Endothelial cell of umbilical vein (primary cell): ENCODE measurements around the gene SELENOH. TPM values are rescaled to one million over a fixed set of nuclear protein-coding genes. Genes with fewer than 3 reads are reported as not detected.

ENCODE experiments used
- BruUV-seq: library from RNA; stranded (reverse); fragments of 400-500 nt; replicated peaks from 2 replicates; lab custom pipeline; 2021; lab: Mats Ljungman, UMichigan
- CTCF ChIA-PET: fragments of 300-600, 350-600 bp; sonication (Branson Sonifier 250); formaldehyde crosslinking; loops from one replicate; lab custom pipeline; 2021; ENCODE audit warnings: antibody characterized with exemption, inconsistent platforms; lab: Charles Lee
- POLR2A ChIA-PET: fragments of 300-600, 350-600 bp; sonication (Branson Sonifier 250); formaldehyde crosslinking; loops from one replicate; lab custom pipeline; 2021; ENCODE audit warnings: antibody characterized with exemption, inconsistent platforms; lab: Charles Lee
- DNase-seq: peaks from one replicate; pipeline ENCODE4 v3.0.0-alpha.2; 2011; ENCODE audit warnings: low read depth, low spot score
- FAIRE-seq: peaks from 2 replicates; lab custom pipeline; 2011; peaks lifted over from hg19 to GRCh38; lab: Jason Lieb, UNC
- H2AFZ ChIP-seq: 2 replicates; pipeline ENCODE4 v1.6.0; 2012; ENCODE audit warnings: low read depth, low read length, control low read depth, inconsistent platforms
- H3K27ac ChIP-seq: 2 replicates; pipeline ENCODE4 v1.5.1; 2011; ENCODE audit warnings: low read depth, mild to moderate bottlenecking, control low read depth, low read length, moderate library complexity; ENCODE audit not compliant: insufficient read depth
- H3K27me3 ChIP-seq, 2 experiments: 2 replicates each; pipeline versions ENCODE4 v1.6.0 to v1.6.1; 2011; ENCODE audit warnings: low read length in 2 of 2, mixed read lengths in 1 of 2; ENCODE audit not compliant: control insufficient read depth in 2 of 2, insufficient read depth in 2 of 2
- H3K36me3 ChIP-seq, 2 experiments: 2 replicates in 1 of 2; 3 replicates in 1 of 2; pipeline ENCODE4 v1.5.1; 2011; ENCODE audit warnings: low read length in 2 of 2, mild to moderate bottlenecking in 1 of 2, moderate library complexity in 1 of 2; ENCODE audit not compliant: control insufficient read depth in 2 of 2, insufficient read depth in 2 of 2; ENCODE audit errors: extremely low read depth in 1 of 2
- H3K4me1 ChIP-seq: 3 replicates; pipeline ENCODE4 v1.5.1; 2011; ENCODE audit warnings: mild to moderate bottlenecking, low read length; ENCODE audit not compliant: control insufficient read depth, insufficient read depth; ENCODE audit errors: extremely low read depth
- H3K4me2 ChIP-seq: 2 replicates; pipeline ENCODE4 v1.6.1; 2011; ENCODE audit warnings: low read length, control low read depth, mixed read lengths; ENCODE audit not compliant: insufficient read depth
- H3K4me3 ChIP-seq, 3 experiments: fragments of 200-600 bp in 1 of 3; sonication (generic), shearing (Covaris generic) in 1 of 3; replicated peaks in 1 of 3; 2 replicates each; pipeline ENCODE4 v1.5.1; 2011 to 2016; ENCODE audit warnings: control low read depth in 3 of 3, low read length in 3 of 3, mild to moderate bottlenecking in 2 of 3, inconsistent platforms in 1 of 3, low read depth in 1 of 3, moderate library complexity in 1 of 3; ENCODE audit not compliant: insufficient read depth in 1 of 3
- H3K79me2 ChIP-seq: 2 replicates; pipeline ENCODE4 v1.6.0; 2012; ENCODE audit warnings: low read length, inconsistent platforms; ENCODE audit not compliant: control insufficient read depth, insufficient read depth
- H3K9ac ChIP-seq: replicated peaks from 2 replicates; pipeline ENCODE3; 2011; ENCODE audit warnings: low read length, control low read depth; ENCODE audit not compliant: insufficient read depth; ENCODE audit errors: extremely low read depth
- H3K9me1 ChIP-seq: replicated peaks from 3 replicates; pipeline ENCODE4 v1.6.0; 2011; ENCODE audit warnings: mild to moderate bottlenecking, low read length; ENCODE audit not compliant: control insufficient read depth, insufficient read depth; ENCODE audit errors: extremely low read depth
- H3K9me3 ChIP-seq: replicated peaks from 2 replicates; pipeline ENCODE4 v1.5.1; 2012; ENCODE audit warnings: low read length, inconsistent platforms; ENCODE audit not compliant: control insufficient read depth, insufficient read depth
- H4K20me1 ChIP-seq: replicated peaks from 2 replicates; pipeline ENCODE3; 2011; ENCODE audit warnings: mild to moderate bottlenecking, low read length; ENCODE audit not compliant: control insufficient read depth, insufficient read depth; ENCODE audit errors: extremely low read depth
- CTCF ChIP-seq, 2 donors: IDR thresholded peaks; 1 replicate in 1 of 2; 2 replicates in 1 of 2; pipeline ENCODE4 v1.5.1; 2011; ENCODE audit warnings: low read length in 2 of 2, mild to moderate bottlenecking in 2 of 2, moderate library complexity in 2 of 2, control low read depth in 1 of 2, inconsistent platforms in 1 of 2, low read depth in 1 of 2; ENCODE audit not compliant: insufficient read depth in 1 of 2; ENCODE audit errors: extremely low read depth in 1 of 2
- JUN ChIP-seq: IDR thresholded peaks from 2 replicates; pipeline ENCODE4 v1.6.1; 2011; ENCODE audit warnings: borderline replicate concordance, low read depth; ENCODE audit not compliant: insufficient read length, insufficient read depth
- MAX ChIP-seq: IDR thresholded peaks from 2 replicates; pipeline ENCODE4 v1.6.1; 2011; ENCODE audit not compliant: insufficient read depth, insufficient read length
- MYC ChIP-seq: IDR thresholded peaks from one replicate; pipeline ENCODE4 v1.6.1; 2011; ENCODE audit warnings: mild to moderate bottlenecking, low read depth, low read length
- POLR2A ChIP-seq: IDR thresholded peaks from 2 replicates; pipeline ENCODE4 v1.6.1; 2012; ENCODE audit warnings: low read depth, mild to moderate bottlenecking, control low read depth, low read length
- POLR2AphosphoS5 ChIP-seq: IDR thresholded peaks from 2 replicates; pipeline ENCODE4 v1.6.1; 2012; ENCODE audit warnings: low read depth, mild to moderate bottlenecking, control low read depth, low read length, moderate library complexity; ENCODE audit not compliant: insufficient read depth
- dilution Hi-C: fragments of 300-500 bp; cut with MboI; formaldehyde crosslinking; loops from one replicate; pipeline ENCODE4 v1.15.0; 2019; ENCODE audit warnings: low sequenced_read_pairs; ENCODE audit not compliant: extremely low pct_ligation_motif_present
- intact Hi-C: fragments of 100-400 bp; cut with micrococcal nuclease; formaldehyde crosslinking; loops from one replicate; pipeline ENCODE4 v1.10.0; 2022
- polyA plus RNA-seq, 4 experiments: library from polyadenylated mRNA; depleted of rRNA in 3 of 4; stranded (reverse) in 3 of 4; unstranded in 1 of 4; fragments of >200 nt; gene quantifications; 2 replicates each; pipeline versions ENCODE4 v1.2.1 to v1.2.3, GENCODE V29; 2011 to 2012; ENCODE audit warnings: missing spikeins in 1 of 4
- total RNA-seq: library from RNA; stranded (reverse); gene quantifications from 2 replicates; pipeline ENCODE4 v1.2.3, GENCODE V29; 2021

SELENOH gene
- total and polyA plus RNA-seq, 2 donors (not counting 3 experiments of a cell fraction or from before 2014, with no cell fraction given): 161 to 247 TPM

GRCh38 chr11:57775491-57775890, 34.2 kb downstream of the SELENOH start:
- DNase-seq: peak; percentile 73
- no peak overlapping the region for H2AFZ ChIP-seq
- H3K4me1 ChIP-seq: peaks cover 85% of the 10 kb centered on the region
- peaks cover 5% of the 10 kb centered on the region for H4K20me1 ChIP-seq
- TF ChIP-seq CTCF (IDR thresholded peaks at IDR 0.05; ENCODE audit: extremely low read depth in 1 of 2, insufficient read depth in 1 of 2, low read depth in 1 of 2, low read length in 2 of 2) (no peak), POLR2AphosphoS5 (peak; percentile 77)
- H3K9ac ChIP-seq: peak overlapping the region; percentile 69
- peak; percentile 76 for FAIRE-seq
- H3K4me3 ChIP-seq: peak overlapping the region; percentile 21 to 71 (median 26)
- dilution Hi-C loops: no loop called here
- no peaks in the 10 kb centered on the region for H3K9me3 ChIP-seq
- H3K9me1 ChIP-seq: no peaks in the 10 kb centered on the region
- H3K4me2 ChIP-seq: peak overlapping the region; percentile 99
- ChIA-PET POLR2A (interaction anchor here (1.2 to 1.5 kb wide), 3 partner anchors 9 to 14 kb away, joined by 6 to 7 read pairs (median 6); partner anchors contain the start of gene CTNND1), CTCF (interaction anchor here (1.7 to 9.0 kb wide), 4 partner anchors 9 to 25 kb away, joined by 6 to 123 read pairs (median 62); partner anchors contain the start of genes BTBD18 and CTNND1)
- H3K79me2 ChIP-seq: peaks cover 94% of the 10 kb centered on the region
- peaks cover 0 to 3% of the 10 kb centered on the region in 2 experiments for H3K36me3 ChIP-seq
- no TSS peak for BruUV-seq
- no peaks in the 10 kb centered on the region for H3K27me3 ChIP-seq
- intact Hi-C loops: loop anchor here (5.0 kb wide), 1 partner anchor 1367 kb away; the partner anchor contains the start of gene FAM111A
- H3K27ac ChIP-seq: peak overlapping the region; percentile 91

GRCh38 chr11:57776031-57776521, 34.8 kb downstream of the SELENOH start:
- Histone ChIP-seq H3K27ac (peak overlapping the region; percentile 91), H3K36me3 (peaks cover 0 to 3% of the 10 kb centered on the region in 2 experiments), H3K79me2 (peaks cover 94% of the 10 kb centered on the region), H3K27me3 (no peaks in the 10 kb centered on the region), H3K9me3 (no peaks in the 10 kb centered on the region), H3K9ac (peak overlapping the region; percentile 69), H3K4me3 (peak overlapping the region; percentile 21 to 71 (median 26)), H3K4me1 (peaks cover 86% of the 10 kb centered on the region), H4K20me1 (no peaks in the 10 kb centered on the region), H2AFZ (no peak overlapping the region), H3K9me1 (no peaks in the 10 kb centered on the region), H3K4me2 (peak overlapping the region; percentile 99)
- POLR2A ChIA-PET: interaction anchor here (0.5 to 1.5 kb wide), 4 partner anchors 10 to 69 kb away, joined by 3 to 7 read pairs (median 6); partner anchors contain the start of gene CTNND1
- intact Hi-C loops: loop anchor here (5.0 kb wide), 1 partner anchor 1366 kb away; the partner anchor contains the start of gene FAM111A
- TF ChIP-seq MAX (no peak), MYC (no peak), JUN (no peak), POLR2A (peak; percentile 36), POLR2AphosphoS5 (peak; percentile 15)
- DNase-seq (peak; percentile 89), FAIRE-seq (peak; percentile 67)
- CTCF ChIA-PET: interaction anchor here (1.0 to 9.0 kb wide), 5 partner anchors 9 to 25 kb away, joined by 3 to 123 read pairs (median 9); partner anchors contain the start of genes BTBD18 and CTNND1
- dilution Hi-C loops: no loop called here
- BruUV-seq: no TSS peak
